ENCODE measurements around the gene SLC44A3. TPM values are rescaled to one million over a fixed set of nuclear protein-coding genes. Genes with fewer than 3 reads are reported as not detected.

SLC44A3 gene, protein sequence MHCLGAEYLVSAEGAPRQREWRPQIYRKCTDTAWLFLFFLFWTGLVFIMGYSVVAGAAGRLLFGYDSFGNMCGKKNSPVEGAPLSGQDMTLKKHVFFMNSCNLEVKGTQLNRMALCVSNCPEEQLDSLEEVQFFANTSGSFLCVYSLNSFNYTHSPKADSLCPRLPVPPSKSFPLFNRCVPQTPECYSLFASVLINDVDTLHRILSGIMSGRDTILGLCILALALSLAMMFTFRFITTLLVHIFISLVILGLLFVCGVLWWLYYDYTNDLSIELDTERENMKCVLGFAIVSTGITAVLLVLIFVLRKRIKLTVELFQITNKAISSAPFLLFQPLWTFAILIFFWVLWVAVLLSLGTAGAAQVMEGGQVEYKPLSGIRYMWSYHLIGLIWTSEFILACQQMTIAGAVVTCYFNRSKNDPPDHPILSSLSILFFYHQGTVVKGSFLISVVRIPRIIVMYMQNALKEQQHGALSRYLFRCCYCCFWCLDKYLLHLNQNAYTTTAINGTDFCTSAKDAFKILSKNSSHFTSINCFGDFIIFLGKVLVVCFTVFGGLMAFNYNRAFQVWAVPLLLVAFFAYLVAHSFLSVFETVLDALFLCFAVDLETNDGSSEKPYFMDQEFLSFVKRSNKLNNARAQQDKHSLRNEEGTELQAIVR
- total RNA-seq (2014; rRNA removed; shearing (Covaris generic)), result 0.10 TPM in 1 of 2 replicates, not detected in the other

DNA sequence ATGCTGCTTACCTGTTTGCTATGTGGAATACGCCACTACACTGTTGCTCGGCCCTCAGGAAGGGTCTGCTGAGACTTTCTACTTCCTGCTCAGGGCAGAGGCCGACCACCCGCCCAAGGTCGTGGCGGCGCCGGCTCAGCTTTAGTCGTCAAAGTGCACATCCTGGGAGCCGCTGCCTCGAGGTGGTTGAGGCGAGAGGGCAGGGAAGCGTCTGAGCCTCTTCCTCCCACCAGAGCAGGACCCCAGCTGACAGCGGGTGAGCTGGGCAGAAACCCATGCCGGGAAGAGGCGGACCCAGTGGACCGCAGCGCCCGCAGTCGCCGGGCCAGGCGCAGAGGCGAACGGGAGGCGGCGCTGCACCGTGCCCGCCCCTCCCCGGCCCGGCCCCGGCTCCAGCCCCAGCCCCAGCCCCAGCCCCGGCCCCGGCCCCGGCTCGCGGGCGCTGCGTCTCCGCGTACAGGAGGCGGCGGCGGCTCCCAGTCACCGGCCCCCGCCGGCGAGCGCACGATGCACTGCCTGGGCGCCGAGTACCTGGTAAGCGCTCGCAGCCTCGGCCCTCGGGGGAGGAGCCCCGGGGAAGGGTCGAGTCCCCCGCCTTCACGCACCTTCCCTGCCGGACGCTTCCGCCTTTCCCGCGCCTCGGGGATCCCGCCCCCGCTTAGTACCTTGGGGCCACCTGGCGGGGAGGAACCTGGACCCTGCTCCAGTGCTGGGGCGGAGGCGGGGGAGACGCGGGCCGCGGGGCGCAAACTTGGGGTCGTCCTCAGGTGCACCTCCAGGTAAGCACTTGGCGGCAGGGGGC, at the start of gene SLC44A3:
Gene SLC44A3, plus strand, starts transcription at position 413 of the 802 bp plus-strand sequence. Its CDS starts 95 bp downstream, at position 508.
- no peak for DNase-seq (ENCODE audit: low spot score)

GRCh38 chr1:94772230-94772641, 47.9 kb upstream of the SLC44A3 start:
- no peak for DNase-seq (ENCODE audit: low spot score)

DNA sequence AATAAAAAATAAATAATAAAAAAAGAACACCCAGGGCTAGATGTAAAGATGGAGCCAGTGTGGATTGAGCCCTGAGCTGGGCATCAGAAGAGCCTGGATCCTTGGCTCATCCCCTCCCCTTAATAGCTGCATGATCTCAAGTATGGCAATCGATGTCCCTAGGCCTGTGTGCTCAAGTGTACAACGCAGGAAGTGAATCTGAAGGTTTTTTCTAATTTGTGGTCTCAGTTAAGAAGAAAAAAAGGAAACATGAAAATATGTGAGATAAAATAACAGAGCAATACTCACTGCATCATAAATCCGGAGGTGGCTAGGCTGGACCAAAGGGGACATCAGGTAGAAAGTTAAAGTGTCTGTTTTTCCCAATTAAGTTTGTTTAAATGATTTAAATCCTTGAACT, 47.3 kb upstream of the SLC44A3 start:
- DNase-seq (ENCODE audit: low spot score), result no peak

- DNase-seq (ENCODE audit: low spot score), result no peak
Observed at GRCh38 chr1:94773296-94773809, 46.8 kb upstream of the SLC44A3 start.

DNA sequence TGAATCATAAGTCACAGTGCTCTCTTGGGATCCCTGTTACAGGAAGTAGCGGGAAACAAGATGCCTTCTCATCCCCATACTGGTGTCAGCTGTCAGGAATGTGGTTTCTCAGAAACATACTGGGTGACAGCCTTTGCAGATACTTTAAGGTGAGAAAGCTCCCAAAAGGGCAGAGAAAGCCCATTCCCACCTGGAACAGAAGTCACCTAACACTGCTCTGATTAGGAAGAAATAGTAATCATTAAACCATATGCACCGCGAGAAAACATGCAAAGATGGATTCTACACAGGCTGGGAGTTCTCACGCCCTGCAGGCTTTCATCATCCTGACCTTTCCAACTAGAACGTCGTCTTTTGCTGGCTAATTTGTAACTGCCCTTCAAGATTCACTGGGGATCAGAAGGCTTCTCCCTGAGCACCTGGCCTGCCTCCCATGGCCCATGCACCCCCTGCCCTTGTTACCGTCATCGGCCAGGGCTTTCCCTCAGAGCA, 46.2 kb upstream of the SLC44A3 start:
- DNase-seq (ENCODE audit: low spot score), result peak; percentile 66

- no peak for DNase-seq (ENCODE audit: low spot score)
Observed at GRCh38 chr1:94776474-94776873, 43.7 kb upstream of the SLC44A3 start.

GRCh38 chr1:94777281-94777680, 42.9 kb upstream of the SLC44A3 start:
- DNase-seq (ENCODE audit: low spot score), result no peak

GRCh38 chr1:94778808-94779207, 41.3 kb upstream of the SLC44A3 start:
- DNase-seq (ENCODE audit: low spot score), result no peak

DNA sequence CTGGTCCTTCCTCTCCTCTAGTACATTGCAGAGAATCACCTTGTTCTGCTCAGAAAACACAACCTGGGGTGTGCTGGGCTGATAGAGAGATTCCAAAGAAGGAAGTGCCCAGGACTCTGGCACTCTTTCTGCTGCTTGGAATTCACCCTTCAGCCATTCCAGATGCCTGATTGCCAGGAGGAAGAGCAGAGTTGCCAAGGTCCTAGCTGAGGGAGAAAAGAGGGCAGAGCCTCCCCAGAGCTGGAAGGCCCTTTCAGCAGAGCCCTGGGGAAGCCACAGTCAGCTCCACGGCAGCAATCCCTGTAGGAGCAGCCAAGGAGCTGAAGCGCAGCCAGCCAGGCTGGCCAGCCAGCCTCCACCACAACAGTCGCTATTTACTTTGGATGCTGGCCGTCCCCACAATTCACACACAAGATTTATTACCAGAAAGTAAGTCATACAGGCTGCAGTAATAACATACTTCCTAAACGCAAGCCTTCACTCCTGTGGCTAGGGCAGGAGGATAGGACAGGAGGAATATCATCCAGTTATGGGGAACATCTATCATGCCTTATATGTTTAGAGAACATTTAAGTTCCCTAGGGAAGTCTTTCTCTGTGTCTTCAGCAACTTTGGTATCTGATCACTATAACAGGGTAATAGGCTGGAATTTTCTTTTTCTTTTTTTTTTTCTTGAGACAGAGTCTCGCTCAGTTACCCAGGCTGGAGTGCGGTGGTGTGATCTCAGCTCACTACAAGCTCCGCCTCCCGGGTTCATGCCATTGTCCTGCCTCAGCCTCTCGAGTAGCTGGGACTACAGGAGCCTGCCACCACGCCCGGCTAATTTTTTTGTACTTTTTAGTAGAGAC, 36.6 kb upstream of the SLC44A3 start:
- peak; percentile 86 for DNase-seq (ENCODE audit: low spot score)

GRCh38 chr1:94784190-94784515, 36.0 kb upstream of the SLC44A3 start:
- DNase-seq (ENCODE audit: low spot score), result no peak

- DNase-seq (ENCODE audit: low spot score), result no peak
Observed at GRCh38 chr1:94787691-94788090, 32.5 kb upstream of the SLC44A3 start.

GRCh38 chr1:94790246-94790645, 29.9 kb upstream of the SLC44A3 start:
- no peak for DNase-seq (ENCODE audit: low spot score)

DNA sequence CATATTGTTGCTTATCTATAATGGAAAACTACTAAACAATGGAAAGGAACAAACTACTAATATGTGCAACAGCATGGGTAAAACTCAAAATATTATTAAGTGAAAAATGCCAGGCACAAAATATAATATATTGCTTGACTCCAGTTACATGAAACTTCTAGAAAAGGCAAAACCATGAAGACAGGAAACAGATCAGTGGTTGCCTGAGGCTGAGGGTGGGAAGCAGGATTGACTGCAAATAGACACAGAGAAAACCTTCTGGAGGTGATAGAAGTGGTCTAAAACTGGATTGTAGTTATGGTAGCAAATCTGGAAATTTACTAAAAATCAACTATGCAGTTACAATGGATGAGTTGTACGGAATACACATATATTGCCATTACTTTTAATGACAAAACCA, 29.5 kb upstream of the SLC44A3 start:
- DNase-seq (ENCODE audit: low spot score), result no peak

- DNase-seq (ENCODE audit: low spot score), result peak; percentile 85
Observed at GRCh38 chr1:94792473-94793295, 27.5 kb upstream of the SLC44A3 start.

GRCh38 chr1:94793296-94793656, 26.9 kb upstream of the SLC44A3 start:
- DNase-seq (ENCODE audit: low spot score), result no peak

- no peak for DNase-seq (ENCODE audit: low spot score)
Observed at GRCh38 chr1:94795434-94795833, 24.7 kb upstream of the SLC44A3 start.

DNA sequence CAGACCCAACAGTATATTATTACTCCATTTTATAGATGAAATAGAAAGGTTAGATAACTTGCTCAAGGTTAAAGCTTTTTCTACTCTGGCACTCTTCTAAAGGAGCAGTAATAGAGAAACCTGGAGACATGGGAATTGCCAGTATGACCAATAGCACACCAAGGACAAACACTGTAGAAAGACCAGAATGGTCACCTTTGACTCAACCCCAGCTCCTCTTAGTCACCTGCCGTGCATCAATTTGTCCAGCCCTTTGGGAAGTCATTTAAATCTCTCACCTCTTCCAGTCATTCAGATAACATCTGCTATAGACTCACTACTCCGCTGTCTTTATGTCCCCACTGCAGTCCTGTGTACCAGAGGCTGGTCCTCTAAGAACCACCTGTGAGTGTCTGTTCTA, 23.9 kb upstream of the SLC44A3 start:
- DNase-seq (ENCODE audit: low spot score), result no peak

DNA sequence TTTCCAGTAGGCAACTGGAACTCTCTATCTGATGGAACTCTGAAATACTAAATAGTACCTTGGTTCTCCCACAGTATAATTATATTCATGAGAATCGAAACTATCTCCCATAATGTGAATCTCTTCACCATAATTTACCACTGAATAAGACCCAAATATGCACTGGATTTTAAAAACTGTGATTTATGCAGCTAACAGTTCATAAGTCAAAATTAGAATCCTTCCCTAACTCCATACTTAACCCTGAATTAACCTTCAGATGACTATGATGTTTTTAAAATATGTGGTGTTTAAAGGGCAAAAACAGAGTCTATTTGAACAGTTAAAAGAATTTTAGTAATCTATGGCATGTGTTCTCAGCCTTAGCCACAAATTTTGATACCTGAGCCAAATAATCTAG, 22.9 kb upstream of the SLC44A3 start:
- no peak for DNase-seq (ENCODE audit: low spot score)

DNA sequence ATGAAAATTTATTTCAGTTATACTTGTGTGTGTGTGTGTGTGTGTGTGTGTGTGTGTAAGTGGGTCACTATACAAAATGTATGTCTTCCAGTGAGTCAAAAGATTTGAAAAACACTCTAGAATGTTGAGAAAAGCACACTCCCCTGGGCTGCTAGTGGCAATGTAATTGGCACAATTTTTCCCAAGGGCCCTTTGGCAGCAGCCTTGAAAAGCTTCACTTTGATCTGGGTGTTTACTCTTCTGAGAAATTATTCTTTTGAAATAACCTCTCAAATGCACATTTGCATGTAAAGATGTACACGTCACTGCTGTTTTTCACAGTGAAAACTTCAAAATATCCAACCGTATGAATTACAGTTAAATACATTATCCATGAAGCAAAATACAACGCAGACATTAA, 22.1 kb upstream of the SLC44A3 start:
- no peak for DNase-seq (ENCODE audit: low spot score)

GRCh38 chr1:94798462-94798861, 21.7 kb upstream of the SLC44A3 start:
- no peak for DNase-seq (ENCODE audit: low spot score)
